Liver (tissue), 3 donors: ENCODE data around the gene TUBGCP5.

ENCODE experiments used
- EGR1 ChIP-seq, 2 donors: IDR thresholded peaks; 2 replicates each; pipeline ENCODE4 v1.6.1; 2016 to 2018; ENCODE audit warnings: antibody characterized with exemption in 2 of 2, low read depth in 2 of 2
- GABPA ChIP-seq, 2 donors: IDR thresholded peaks in 1 of 2; conservative IDR thresholded peaks in 1 of 2; 2 replicates each; pipeline ENCODE4 v1.6.1; 2016; ENCODE audit warnings: antibody characterized with exemption in 2 of 2, mild to moderate bottlenecking in 1 of 2, moderate library complexity in 1 of 2
- JUND ChIP-seq, 2 donors: IDR thresholded peaks; 2 replicates each; pipeline ENCODE4 v1.6.1; 2016; ENCODE audit warnings: antibody characterized with exemption in 2 of 2
- RAD21 ChIP-seq, 2 donors: IDR thresholded peaks; 2 replicates each; pipeline ENCODE4 v1.6.1; 2016; ENCODE audit warnings: antibody characterized with exemption in 2 of 2, mild to moderate bottlenecking in 2 of 2
- TAF1 ChIP-seq: conservative IDR thresholded peaks from 2 replicates; pipeline ENCODE4 v1.6.1; 2016; ENCODE audit warnings: antibody characterized with exemption, mild to moderate bottlenecking
- YY1 ChIP-seq: IDR thresholded peaks from 2 replicates; pipeline ENCODE4 v1.6.1; 2016; ENCODE audit warnings: antibody characterized with exemption, mild to moderate bottlenecking
- TF ChIP-seq, protein P1 (sequence below): fragments of 150-350 bp; IDR thresholded peaks from 2 replicates; pipeline ENCODE4 v1.5.1; 2017; ENCODE audit warnings: improper control_type of control experiment, low read depth, low read length; ENCODE audit not compliant: missing input control
- TF ChIP-seq, protein P2 (sequence below): IDR thresholded peaks from 2 replicates; pipeline ENCODE4 v1.6.1; 2016; ENCODE audit warnings: antibody characterized with exemption
- TF ChIP-seq, protein P3 (sequence below): IDR thresholded peaks from 2 replicates; pipeline ENCODE4 v1.6.1; 2016; ENCODE audit warnings: antibody characterized with exemption
- donor health status: healthy.
- donor health status: healthy.

DNA sequence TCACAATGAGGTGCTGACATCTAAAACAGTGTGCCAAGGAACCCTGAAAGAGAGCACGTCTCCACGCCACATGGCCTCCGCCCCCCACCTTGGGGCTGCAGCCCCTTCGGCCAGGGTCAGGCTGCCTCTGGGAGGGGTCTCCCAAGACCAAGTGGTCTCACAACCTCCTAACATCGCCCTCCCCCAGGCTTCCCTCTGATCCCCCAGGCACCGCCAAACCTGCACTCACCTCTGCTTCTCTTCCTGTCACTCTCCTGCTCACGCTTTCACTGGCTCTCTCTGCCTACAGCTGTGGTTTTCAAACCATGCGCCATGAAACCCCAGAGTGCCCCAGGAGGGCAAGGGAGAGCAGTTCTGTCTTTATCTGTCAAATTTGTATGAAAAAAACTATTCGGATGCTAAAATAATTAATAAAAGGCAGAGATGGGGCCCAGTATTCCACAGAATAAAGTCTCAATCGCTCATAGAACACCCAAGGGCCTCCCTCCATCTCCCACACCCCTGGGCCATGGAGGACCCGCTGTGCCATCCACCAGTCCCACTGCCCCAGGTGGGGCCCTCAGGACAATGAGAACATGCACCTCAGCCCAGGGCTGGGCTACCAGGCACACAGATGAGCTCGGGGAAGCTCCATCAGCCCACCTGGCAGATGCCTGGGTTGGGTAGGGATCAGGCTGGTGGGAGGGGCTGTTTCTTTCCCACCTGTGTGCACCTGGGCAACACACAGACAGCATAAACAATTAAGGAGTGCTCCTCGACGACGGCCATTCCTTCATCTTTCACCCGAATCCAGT is 80.7 kb downstream of the TUBGCP5 start:
- TF ChIP-seq, protein P1, sequence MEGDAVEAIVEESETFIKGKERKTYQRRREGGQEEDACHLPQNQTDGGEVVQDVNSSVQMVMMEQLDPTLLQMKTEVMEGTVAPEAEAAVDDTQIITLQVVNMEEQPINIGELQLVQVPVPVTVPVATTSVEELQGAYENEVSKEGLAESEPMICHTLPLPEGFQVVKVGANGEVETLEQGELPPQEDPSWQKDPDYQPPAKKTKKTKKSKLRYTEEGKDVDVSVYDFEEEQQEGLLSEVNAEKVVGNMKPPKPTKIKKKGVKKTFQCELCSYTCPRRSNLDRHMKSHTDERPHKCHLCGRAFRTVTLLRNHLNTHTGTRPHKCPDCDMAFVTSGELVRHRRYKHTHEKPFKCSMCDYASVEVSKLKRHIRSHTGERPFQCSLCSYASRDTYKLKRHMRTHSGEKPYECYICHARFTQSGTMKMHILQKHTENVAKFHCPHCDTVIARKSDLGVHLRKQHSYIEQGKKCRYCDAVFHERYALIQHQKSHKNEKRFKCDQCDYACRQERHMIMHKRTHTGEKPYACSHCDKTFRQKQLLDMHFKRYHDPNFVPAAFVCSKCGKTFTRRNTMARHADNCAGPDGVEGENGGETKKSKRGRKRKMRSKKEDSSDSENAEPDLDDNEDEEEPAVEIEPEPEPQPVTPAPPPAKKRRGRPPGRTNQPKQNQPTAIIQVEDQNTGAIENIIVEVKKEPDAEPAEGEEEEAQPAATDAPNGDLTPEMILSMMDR: no peak
- TF ChIP-seq, protein P2, sequence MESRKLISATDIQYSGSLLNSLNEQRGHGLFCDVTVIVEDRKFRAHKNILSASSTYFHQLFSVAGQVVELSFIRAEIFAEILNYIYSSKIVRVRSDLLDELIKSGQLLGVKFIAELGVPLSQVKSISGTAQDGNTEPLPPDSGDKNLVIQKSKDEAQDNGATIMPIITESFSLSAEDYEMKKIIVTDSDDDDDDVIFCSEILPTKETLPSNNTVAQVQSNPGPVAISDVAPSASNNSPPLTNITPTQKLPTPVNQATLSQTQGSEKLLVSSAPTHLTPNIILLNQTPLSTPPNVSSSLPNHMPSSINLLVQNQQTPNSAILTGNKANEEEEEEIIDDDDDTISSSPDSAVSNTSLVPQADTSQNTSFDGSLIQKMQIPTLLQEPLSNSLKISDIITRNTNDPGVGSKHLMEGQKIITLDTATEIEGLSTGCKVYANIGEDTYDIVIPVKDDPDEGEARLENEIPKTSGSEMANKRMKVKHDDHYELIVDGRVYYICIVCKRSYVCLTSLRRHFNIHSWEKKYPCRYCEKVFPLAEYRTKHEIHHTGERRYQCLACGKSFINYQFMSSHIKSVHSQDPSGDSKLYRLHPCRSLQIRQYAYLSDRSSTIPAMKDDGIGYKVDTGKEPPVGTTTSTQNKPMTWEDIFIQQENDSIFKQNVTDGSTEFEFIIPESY: no peak
- no peak for TF ChIP-seq RAD21 (IDR thresholded peaks at IDR 0.05)
- TF ChIP-seq GABPA (IDR thresholded peaks at IDR 0.05 in 1 of 2, conservative IDR thresholded peaks at IDR 0.05 in 1 of 2): no peak
- TF ChIP-seq, protein P3, sequence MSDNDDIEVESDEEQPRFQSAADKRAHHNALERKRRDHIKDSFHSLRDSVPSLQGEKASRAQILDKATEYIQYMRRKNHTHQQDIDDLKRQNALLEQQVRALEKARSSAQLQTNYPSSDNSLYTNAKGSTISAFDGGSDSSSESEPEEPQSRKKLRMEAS: no peak
- TF ChIP-seq YY1: no peak
- TF ChIP-seq JUND (IDR thresholded peaks at IDR 0.05): no peak
- no peak for TF ChIP-seq EGR1 (IDR thresholded peaks at IDR 0.05; ENCODE audit: low read depth in 2 of 2)
- TF ChIP-seq TAF1: no peak
